GM19455 (cell line): ENCODE data around the gene HOXB2.

ENCODE experiments used
- ATAC-seq: cut with Tn5 transposase; IDR thresholded peaks from one replicate; pipeline ENCODE4 v1.9.1; 2021; ENCODE audit not compliant: unreplicated experiment

HOXB2 gene

DNA sequence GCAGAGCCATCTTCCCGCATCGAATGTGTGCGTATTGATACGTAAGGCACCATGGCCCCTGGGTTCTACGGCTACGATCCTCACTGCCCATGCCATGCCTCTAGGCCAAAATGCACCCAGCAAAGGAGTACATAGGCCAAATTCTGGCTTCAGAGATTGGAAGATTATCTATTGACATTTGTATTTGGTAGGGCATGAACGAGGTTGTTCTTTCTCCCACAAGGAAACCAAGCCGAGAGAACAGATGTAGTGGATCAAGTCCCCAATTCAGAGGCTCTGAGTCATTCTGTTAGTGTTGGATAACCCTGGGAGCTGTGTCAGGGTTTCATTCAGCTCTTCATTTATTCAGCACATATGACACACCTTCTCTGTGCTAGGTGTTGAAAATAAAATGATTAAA is 50.6 kb downstream of the HOXB2 start:
- no peak for ATAC-seq
